HG03521 (cell line): Measurements from ENCODE around the gene SUPT3H.

Experiments
- ATAC-seq: cut with Tn5 transposase; IDR thresholded peaks from one replicate; pipeline ENCODE4 v1.9.1; 2021; ENCODE audit warnings: mild to moderate bottlenecking, moderate library complexity; ENCODE audit not compliant: unreplicated experiment

Gene SUPT3H

GRCh38 chr6:44808148-44808547, 569.6 kb downstream of the SUPT3H start:
- no peak for ATAC-seq

- no peak for ATAC-seq
These were observed 571.1 kb downstream of the SUPT3H start for GRCh38 chr6:44806656-44807055.

- ATAC-seq = no peak
These were observed 572.4 kb downstream of the SUPT3H start for GRCh38 chr6:44805238-44805846.

DNA sequence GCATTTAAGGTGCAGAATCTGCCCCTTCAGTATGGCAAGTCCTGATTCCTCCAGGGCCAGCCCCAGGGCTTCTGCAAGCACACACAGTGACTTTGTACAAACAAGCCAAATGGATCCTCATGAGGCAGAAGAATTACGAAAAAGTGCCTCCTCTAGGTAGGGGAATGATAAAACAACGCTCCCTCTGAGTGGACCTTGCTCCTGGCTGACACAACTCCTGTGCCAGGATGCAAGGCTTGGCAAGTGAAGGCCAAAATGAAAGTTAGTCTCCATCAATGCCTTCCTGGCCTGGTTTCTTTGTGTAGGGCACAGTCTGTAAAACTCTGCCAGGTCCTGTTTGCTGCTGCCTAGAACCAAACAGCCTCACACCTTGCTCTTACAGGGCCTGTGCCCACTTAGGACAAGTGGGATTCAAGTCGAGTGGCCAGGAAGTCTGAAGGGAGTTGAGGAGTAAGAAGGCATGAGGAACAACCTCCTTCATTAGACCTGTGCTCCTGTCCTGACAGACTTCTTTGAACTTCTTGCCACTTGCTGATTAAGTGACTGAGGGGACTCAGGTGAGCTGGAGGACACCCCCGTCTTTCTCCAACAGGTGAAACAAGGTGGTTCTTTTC, 573.1 kb downstream of the SUPT3H start:
- no peak for ATAC-seq

- no peak for ATAC-seq
These were observed 573.7 kb downstream of the SUPT3H start for GRCh38 chr6:44804016-44804415.

DNA sequence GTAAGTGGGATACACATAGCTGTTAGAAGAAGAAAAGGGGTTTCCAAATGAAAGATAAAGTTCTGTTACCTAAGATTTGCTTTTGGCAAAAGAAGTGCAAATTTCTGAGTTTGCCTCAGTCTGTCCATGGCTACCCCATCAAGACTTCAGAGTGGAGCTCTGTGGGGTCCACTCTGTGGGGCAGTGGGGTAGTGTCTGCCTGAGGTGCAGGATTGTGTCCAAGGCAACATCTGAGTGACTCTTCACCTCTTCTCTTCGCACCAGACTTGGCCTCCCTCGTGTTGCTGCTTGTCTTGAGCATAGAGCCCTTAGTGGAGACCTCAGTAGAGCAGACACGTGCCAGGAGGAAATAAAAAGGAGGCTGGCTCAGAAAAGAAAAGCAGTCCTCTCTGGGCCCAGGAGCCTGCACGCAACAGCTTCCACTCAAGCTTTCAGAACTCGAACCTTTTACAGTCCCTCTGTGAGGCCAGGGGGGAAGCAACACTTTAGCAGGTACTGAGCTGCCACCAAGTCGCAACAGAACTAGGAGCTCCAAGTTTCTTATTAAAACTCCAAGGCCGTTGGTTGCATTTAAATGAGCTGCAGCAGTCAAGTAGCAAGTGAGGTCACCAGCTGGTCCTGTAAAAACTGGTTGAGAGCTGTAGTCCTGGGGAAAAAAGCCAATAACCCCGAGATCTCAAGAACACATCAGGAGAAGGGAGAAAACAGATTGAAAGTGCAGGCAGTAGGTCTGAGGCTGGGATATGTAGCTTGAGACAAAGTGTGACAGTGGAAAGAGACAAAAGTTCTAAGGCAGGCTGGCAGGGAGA, 576.7 kb downstream of the SUPT3H start:
- no peak for ATAC-seq

DNA sequence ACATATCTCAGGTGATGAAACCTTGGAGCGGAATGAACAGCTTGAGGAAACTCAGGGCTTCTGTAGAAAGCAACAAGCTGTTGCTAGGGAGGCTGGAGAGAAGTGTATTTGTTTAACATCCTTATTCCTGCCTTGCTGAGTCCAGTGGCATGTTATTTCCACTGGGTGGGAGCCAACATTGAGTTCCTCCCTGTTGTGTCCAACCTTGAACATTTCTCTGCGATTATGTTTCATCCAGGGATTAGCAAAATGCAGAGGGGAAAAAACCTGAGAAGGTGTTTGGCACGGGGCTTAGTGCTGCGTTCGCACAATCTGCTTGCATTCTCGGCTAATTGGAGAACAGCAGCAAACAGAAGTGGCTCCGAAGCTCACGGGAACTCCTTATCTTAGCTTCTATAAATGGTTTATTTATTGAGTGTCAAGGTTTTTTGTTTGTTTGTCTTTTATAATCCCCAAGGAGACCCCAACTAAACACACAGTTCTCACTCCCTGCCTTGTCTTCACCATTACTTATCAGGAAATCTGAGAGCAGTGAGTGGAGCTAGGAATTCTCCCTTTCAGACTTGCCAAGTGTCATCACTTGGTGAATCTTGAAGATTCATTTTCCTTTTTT, 577.5 kb downstream of the SUPT3H start:
- no peak for ATAC-seq

- no peak for ATAC-seq
These were observed 580.0 kb downstream of the SUPT3H start for GRCh38 chr6:44797746-44798145.

DNA sequence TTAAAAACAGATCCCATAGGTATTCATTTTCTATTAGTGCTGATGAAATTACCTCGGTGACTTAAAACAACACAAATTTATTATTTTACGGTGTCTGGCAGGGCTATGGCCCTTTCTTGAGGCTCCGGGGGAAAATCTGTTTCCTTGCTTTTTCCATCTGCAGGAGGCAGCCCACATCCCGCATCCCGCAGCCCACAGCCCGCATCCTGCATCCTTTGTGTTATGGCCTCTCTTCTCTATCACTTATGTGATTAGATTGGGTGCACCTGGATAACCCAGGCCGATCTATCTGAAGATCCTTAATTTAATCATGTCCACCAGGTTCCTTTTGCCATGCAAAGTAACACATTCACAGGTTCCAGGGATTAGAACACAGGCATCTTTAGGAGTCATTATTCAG, 582.4 kb downstream of the SUPT3H start:
- no peak for ATAC-seq

DNA sequence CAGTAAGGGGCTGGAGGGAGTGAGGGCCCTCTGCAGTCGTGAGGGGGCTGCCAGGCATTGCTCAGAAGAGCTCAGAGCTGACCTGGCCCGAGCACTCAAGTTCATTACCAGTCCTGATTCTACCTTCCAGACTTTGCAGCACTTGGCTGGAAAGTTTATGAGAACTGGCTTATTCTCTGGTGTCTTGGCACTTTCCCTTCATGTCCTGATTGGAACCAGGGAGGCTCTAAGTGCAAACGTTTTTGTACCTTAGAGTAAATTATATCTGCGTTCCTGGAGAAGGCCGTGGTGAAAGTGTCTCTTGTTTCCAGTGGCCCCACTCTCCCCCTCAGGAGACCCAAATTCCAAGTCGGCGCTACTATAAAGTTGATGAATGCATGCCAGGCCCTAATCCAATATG, 587.9 kb downstream of the SUPT3H start:
- no peak for ATAC-seq

DNA sequence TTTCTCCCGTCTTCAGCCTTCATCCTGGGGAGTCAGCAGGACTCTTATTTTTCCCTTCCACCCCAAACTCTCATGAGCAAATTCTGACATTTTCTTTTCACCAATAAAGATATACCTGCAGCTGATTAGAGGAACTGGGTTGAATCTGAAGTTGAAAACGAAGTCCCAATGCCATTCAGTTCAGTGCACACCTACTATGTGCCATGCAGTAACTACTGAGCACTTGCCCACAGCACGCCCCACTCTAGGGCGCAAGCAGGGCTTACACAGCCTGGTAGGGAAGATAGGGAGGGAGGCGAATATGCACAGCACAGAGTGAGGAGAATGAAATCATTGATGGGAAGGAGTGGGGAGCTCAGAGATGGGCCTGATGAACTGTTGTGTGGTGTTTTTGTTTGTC, 588.7 kb downstream of the SUPT3H start:
- no peak for ATAC-seq

DNA sequence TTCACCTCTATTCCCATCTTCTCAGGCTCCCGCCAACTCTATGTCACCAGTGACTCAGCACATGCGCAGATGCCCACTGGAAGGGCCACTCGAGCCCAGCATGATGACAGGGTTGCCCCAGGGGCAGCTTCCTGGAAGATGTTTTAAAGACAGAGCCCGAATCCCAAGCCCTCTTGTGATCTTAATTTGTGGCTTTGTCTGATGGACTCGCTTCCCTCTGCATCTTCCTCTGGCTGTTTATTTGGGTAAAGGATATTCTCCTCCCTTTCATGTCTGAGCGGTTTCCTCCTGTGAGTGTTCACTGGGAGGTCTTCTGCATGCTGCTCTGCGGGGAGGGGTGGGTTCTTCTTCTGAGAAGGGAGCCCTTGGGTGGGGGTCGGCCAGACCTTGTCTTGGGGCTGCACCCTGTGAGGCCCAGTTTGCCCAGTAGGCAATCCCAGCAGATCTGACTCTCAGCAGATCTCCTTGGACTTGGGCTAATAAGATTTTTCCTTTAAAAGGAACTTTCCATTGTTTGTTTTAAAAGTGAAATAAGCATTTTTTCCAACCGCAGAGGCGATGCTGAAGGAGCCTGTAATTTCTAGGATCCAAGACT, 589.2 kb downstream of the SUPT3H start:
- ATAC-seq = no peak

DNA sequence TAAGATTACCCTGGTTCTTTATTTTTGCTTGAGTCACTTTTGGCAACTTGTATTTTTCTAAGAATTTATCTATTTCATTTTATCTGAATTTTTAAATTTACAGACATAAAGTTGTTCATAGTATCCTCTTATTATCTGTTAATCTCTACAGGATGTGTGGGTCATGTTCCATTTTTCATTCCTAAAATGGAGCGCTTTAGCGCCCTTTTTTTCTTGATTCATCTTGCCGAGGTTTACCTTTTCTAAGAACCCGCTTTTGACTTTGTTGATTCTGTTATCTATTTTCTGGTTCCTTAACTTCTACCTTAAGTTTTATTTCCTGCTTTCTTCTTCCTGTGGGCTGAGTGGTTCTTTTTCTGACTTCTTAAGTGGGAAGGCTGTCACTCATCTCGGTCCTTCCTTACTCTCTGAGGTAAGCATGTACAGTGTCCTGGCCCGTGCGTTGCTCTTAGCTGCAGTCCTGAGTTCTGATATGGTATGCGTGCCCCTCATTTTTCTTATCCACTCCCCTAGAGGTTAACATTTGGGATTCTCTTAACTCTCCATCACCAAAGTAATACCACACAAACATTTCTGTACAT, 590.4 kb downstream of the SUPT3H start:
- no peak for ATAC-seq

DNA sequence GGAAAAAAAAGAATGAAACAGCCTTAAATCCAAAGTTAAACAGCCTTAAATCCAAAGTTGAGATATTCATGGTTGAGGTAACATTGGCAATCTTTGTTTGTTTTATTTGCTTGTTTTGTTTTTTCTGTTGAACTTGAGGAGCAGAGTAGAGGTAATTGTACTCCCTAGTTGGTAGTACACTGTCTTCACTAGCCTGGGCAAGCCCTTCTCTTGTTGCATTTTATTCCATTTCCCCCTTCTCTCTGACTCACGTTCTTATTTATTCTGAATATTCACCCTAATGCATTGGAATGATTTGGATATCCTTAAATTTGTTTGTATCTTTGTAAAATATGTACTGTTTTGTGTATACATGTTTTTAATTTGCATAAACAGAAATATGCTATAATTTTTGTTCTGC, 592.6 kb downstream of the SUPT3H start:
- ATAC-seq = no peak

GRCh38 chr6:44784195-44784594, 593.5 kb downstream of the SUPT3H start:
- ATAC-seq = no peak

DNA sequence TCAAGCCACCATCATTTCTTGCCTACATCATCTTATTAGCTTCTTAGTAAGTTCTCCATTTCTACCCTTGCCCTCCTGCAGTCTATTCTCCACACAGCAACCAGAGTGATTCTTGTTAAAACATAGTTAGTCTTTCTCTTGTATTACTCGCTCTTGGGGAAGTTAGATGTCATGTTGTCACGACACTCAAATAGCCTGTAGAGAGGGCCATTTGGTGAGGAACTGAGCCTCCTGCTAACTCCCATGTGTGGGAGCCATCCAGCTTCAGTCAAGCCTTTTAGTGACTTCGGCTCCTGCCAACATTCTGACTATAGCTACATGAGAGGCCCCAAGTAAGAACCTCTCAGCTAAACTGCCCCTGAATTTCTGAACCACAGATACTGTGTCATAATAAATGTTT, 594.8 kb downstream of the SUPT3H start:
- no peak for ATAC-seq

GRCh38 chr6:44781912-44782597, 595.7 kb downstream of the SUPT3H start:
- ATAC-seq = no peak

- no peak for ATAC-seq
These were observed 597.6 kb downstream of the SUPT3H start for GRCh38 chr6:44780161-44780560.

DNA sequence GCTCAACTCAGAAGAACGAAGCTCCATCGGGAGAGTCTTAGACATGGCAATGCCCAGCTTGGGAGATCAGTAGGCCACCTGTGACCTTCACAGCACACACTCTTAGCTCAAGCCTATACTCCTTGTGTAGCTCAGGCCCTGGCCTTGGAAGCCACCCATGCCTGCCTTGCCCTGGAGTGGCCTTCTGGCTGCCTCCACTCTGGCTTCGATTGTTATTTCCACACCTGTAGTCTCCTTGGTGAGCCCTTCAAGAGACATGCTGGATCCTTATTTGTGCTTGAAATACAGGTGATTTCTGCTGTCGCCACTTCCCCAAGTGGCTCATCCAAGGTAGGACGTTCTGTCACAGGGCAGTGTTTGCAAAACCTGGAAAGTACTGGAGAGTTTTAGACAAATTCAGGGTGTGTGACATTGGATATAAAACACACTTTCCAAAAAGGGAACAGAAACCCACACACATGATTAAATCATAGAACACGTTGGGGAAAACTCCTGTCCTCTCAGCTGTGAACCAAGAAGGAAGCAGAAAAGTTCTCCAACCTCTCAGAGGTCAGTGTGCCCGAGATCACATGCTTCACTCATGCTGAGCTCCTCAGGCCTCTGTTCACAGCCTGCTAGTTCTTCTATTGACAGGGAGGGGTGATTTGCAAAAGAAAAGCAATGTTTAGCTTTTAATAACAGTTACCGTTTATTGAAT, 598.5 kb downstream of the SUPT3H start:
- no peak for ATAC-seq
